NCI-H2171 treated with DMSO at 0.1 percent for 48 hours (cell line): ENCODE data around the gene NPPC.
"Not testable (repeated sequence)": the region's sequence is repeated elsewhere in the genome, so short reads cannot be mapped to it uniquely, and the experiment has no call there.

ENCODE experiments used
- DNase-seq: peaks from one replicate; lab custom pipeline; 2025; lab: John Stamatoyannopoulos, UW

Gene NPPC

DNA sequence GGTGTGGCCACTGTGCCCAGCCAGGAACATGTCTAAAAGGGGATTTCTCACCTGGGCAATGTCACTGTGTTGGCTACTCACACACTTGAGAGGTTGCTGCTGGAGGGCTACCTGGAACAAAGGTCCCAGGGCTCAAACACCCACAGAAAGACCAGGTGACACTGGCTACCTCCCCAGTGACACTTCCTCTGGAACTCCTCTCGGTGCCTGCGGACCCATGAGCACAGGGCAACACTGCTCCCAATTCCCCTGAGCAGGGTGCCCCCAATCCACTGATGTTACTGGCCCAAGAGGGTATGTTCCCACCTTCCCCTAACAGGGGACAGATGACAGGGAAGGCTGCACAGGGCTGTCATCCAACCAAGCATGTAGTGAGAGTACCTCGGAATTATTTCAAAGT, 5.8 kb downstream of the NPPC start:
- DNase-seq: no peak

DNA sequence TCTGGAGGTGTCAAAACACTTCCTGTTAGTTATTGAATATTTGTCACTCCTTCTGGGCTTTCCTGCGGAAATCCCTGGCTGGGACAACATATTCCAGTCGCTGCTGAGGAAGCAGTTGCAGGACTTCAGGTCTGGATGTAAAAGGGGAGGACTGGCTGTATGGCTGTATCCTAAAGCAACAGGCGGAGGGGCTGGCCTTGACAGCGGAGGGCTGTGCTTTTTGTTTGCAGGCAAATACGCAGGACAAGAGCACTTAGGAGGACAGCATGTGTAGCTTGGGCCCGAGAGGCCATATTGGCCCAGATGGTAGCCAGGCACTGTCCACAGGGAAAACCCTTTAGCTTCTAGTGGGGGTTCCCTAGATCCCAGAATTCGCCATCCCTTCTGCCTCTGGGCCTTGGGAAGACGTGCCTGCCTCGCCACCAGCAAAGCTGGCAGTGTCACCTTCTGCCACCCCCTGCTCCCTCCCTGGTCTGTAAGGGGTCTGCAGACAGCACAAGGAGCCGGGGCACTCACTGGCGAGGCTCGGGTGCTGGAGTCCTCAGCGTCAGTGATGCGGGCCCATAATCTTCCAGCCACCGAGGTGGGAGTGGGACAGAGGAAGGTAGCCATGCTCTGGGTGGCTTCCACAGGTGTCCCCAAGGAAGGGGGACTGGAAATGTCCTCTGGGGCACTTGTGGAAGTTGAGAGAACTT, 6.7 kb downstream of the NPPC start:
- no peak for DNase-seq

DNA sequence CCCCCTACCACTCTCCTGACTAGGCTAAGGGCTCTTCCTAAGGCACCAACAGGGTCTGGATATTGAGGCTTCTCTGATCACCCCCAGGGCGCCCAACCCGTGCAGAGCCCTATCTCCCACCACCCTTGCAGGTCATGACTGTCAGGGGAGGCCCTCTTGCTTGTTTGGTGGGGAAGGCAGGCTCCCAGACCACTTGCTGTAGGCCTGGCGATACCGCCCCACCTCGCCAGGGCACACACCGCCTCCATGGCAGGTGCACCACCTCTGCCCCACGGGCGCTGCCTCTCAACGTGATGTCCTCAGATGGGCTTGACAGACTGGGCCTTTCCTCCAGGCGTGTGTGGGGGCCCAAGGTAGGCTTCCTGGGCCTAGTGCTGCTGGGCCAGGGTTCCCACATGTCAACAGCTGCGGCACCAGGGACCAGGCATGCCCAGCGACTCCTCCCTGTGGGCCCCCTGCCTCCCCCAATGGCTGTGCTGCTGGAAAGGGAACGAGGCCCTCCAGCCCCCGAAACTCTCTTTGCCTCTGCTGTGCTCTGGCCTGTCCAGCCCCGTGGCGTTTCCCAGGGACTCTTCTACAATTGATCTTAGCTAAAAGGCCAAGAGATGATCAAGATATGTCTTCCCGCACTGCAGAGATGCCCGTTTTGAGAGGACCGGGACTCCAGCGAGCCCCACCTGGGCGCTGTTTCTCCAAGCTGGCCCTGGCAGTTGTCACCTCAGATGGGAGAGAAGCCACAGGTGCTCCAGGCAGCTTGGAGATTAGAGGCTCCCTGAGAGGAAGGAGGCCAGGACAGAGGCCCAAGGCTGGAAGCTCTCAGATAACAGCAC, 7.5 kb downstream of the NPPC start:
- DNase-seq: no peak

DNA sequence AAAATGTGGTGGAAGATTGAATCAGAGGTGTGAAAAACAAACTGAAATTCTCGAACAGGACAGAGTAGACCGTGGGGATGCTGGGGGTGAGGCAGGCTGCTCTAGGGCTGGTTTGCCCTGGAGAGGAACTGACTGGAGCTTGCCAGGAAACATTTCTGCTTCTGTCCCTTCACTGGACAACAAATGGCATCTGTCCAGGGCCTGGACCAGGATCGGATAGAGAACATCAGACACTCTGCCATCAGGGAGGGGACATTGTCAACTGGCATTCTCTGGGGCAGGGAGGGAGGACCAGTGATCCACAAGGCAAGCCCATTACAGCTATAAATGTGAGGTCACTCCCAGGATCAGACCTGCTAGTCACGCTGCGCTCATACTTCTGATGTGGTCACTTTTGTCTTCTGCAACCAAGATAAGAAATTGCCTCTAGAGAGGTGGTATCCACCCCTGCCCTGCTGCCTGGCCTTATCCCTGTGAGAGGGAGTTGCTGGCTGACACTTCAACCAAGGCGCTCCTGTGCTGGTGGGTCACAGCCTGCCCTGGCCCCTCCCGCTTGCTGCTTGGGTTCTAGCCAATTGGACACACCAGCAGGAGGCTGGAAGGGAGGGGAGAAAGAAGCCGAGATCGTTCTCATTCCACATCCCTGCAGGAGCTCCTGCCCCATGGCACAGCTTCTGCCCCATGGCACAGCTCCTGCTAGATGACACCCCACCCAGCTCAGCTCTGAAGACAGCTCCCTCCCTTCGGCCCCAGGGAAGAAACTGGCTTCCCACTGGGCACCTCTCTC, 8.7 kb downstream of the NPPC start:
- no peak for DNase-seq

- DNase-seq: no peak
Observed at GRCh38 chr2:231914077-231914690, 12.0 kb downstream of the NPPC start.

GRCh38 chr2:231911381-231911780, 14.8 kb downstream of the NPPC start:
- DNase-seq: no peak

GRCh38 chr2:231910771-231911170, 15.4 kb downstream of the NPPC start:
- no peak for DNase-seq

DNA sequence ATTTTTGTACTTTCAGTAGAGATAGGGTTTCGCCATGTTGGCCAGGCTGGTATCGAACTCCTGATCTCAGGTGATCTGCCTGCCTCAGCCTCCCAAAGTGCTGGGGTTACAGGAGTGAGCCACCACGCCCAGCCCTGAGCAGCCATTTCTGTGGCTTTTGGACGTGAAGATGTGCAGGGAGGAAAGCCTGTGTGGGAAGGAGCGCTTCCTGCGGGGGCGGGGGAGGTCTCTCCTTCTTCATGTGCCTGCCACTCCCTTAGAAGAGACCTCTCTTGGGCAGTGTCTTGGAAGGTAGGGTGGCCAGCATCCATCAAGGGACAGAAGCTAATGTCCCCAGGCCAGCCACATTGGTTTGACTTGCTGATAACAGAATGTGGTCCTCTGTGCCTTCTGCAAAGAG, 16.0 kb downstream of the NPPC start:
- DNase-seq: not testable (repeated sequence)

DNA sequence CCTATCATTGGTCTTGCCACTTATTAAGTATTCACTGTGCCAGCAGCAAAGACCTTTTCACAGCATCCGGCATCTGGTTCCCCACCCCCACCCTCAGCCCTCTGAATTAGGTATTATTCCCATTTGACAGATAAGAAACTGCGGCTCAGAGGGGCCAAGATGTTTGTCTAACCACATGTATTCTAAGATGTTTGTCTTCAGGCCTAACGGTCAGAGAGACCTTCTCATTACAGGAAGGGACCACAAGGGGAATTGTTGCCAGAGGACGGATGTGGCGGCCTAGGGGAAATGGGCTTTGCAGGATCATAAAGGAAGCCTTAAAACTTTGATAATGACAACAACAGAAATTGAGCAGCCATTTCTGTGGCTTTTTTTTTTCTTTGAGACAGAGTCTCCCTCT, 16.6 kb downstream of the NPPC start:
- DNase-seq: no peak

GRCh38 chr2:231908584-231908983, 17.6 kb downstream of the NPPC start:
- DNase-seq: no peak

- DNase-seq: no peak
Observed at GRCh38 chr2:231907765-231908164, 18.4 kb downstream of the NPPC start.

GRCh38 chr2:231905026-231905425, 21.2 kb downstream of the NPPC start:
- DNase-seq: no peak

- DNase-seq: no peak
Observed at GRCh38 chr2:231904161-231904611, 22.0 kb downstream of the NPPC start.

DNA sequence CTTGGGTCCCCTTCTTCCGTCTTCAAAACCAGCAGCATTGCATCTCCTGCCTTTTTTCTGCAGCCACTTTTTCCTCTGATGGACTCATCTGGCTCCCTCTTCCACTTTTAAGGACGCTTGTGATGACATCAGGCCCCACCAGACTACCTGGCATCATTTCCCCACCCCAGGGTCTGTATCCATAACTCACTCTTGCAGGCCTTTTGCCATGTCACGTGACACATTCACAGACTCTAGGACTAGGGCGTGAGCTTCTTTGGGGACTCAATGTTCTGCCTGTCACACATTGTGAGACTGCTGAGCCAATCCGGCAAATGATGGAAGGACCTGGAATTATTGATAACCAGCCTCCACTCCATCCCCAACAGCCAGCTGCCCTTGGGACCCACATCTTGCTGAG, 23.6 kb downstream of the NPPC start:
- DNase-seq: no peak

GRCh38 chr2:231900972-231901371, 25.2 kb downstream of the NPPC start:
- no peak for DNase-seq

DNA sequence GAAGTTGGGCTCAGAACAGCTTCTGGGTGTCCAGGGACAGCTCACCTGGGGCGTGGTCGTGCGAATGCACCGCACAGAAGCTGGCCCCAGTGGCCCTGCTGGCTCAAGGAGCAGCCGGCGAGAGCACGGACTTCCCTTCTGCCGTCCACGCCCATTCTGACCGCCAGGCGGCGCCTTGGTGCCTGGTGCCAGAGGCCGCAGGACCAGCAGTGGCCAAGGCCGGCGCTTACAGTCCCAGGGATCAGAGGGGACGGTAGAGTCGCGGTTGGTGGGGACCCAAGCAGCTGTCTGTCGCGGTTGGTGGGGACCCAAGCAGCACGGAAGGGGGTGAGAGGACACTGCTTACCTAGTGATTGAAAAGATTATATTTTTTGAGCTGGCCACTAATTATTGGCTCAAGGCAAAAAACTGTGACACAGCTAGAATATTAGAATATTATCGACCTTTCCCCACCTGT, 25.7 kb downstream of the NPPC start:
- DNase-seq: no peak

DNA sequence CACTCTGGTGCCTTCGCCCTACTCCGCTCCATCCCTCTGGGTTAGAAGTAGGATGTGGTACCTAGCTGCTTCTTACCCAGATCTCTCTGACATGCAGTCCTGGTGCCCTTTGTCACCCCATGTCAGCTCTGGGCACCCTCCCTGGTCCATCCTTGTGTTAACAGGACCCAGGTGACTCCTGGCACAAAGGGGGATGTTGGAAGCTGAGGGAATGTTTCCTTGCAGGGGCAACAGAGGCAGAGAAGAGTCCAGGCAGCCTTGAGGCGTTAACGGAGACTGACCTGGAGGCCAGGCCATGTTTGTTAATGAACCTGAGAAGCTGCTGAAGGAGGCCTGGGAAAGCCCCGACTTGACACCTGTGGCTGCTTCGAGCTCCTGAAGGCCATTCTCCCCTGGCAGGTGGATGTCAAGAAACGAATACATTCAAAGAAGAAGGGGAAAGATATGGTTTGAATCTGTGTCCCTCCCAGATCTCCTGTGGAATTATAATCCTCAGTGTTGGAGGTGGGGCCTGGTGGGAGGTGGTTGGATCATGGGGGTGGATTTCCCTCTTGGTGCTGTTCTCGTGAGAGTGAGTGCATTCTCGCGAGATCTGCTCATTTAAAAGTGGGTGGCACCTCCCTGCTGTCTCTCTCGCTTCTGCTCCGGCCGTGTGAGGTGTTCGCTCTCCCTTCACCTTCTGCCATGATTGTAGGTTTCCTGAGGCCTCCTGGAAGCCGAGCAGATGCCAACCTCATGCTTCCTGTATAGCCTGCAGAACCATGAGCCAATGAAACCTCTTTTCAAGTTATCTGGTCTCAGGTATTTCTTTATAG, 31.4 kb downstream of the NPPC start:
- DNase-seq: no peak

- no peak for DNase-seq
Observed at GRCh38 chr2:231891514-231891905, 34.7 kb downstream of the NPPC start.

GRCh38 chr2:231890896-231891513, 35.2 kb downstream of the NPPC start:
- no peak for DNase-seq

DNA sequence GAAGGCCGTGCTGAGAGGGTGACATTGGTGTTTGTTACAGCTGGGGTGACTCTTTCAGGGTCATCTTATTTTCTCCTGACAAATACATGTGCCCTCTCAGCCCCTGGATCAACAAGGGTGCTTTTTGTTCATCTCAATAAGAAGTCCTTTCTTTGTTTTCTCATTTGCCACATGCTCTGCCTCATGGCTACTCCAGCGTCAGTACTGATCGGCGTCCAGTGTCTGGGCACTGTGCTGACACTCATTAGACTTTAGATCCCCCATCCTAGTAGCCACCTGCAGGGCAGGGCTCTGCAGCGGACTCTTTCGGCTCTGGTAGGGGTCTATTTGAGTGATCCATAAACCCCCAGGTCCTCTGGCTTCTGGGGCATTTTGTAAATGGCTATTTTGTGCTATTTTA, 38.4 kb downstream of the NPPC start:
- no peak for DNase-seq
